ENCODE measurements around the gene KRT23. TPM values are rescaled to one million over a fixed set of nuclear protein-coding genes. Genes with fewer than 3 reads are reported as not detected.

The KRT23 gene
- total and polyA plus RNA-seq, 9 of the 15 experiments (the other 6 are each of a cell fraction or from before 2014, with no cell fraction given), result not detected

- TF ChIP-seq, protein P1, sequence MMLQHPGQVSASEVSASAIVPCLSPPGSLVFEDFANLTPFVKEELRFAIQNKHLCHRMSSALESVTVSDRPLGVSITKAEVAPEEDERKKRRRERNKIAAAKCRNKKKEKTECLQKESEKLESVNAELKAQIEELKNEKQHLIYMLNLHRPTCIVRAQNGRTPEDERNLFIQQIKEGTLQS (IDR thresholded peaks at IDR 0.05), result peak; percentile 63
- TF ChIP-seq, protein P1 (CRISPR knock-in tag; conservative IDR thresholded peaks at IDR 0.05), result no peak
- TF ChIP-seq, protein P2, sequence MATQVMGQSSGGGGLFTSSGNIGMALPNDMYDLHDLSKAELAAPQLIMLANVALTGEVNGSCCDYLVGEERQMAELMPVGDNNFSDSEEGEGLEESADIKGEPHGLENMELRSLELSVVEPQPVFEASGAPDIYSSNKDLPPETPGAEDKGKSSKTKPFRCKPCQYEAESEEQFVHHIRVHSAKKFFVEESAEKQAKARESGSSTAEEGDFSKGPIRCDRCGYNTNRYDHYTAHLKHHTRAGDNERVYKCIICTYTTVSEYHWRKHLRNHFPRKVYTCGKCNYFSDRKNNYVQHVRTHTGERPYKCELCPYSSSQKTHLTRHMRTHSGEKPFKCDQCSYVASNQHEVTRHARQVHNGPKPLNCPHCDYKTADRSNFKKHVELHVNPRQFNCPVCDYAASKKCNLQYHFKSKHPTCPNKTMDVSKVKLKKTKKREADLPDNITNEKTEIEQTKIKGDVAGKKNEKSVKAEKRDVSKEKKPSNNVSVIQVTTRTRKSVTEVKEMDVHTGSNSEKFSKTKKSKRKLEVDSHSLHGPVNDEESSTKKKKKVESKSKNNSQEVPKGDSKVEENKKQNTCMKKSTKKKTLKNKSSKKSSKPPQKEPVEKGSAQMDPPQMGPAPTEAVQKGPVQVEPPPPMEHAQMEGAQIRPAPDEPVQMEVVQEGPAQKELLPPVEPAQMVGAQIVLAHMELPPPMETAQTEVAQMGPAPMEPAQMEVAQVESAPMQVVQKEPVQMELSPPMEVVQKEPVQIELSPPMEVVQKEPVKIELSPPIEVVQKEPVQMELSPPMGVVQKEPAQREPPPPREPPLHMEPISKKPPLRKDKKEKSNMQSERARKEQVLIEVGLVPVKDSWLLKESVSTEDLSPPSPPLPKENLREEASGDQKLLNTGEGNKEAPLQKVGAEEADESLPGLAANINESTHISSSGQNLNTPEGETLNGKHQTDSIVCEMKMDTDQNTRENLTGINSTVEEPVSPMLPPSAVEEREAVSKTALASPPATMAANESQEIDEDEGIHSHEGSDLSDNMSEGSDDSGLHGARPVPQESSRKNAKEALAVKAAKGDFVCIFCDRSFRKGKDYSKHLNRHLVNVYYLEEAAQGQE (IDR thresholded peaks at IDR 0.05; ENCODE audit: borderline replicate concordance), result peak; percentile 19; the same call in 1 of the 2 replicates
- TF ChIP-seq, protein P2 (CRISPR knock-in tag; IDR thresholded peaks at IDR 0.05; ENCODE audit: low read depth), result no peak
- no peak for TF ChIP-seq U2AF1 (optimal IDR thresholded peaks at IDR 0.05; ENCODE audit: low read depth, low read length)
- DNase-seq (ENCODE audit: extremely low read depth in 1 of 4, low spot score in 3 of 4), result no peak
- H3K4me3 ChIP-seq, result no peak overlapping the region
- H3K79me2 ChIP-seq (ENCODE audit: control insufficient read depth, insufficient read depth, low read length), result no peaks in the 10 kb centered on the region
- POLR2A ChIA-PET, result no interaction called here
- no TSS peak for BruUV-seq (replicated peaks)
- H3K4me2 ChIP-seq (ENCODE audit: insufficient read depth, low read length), result no peak overlapping the region
- in situ Hi-C loops (cut with MboI) (loop anchor here (10.0 kb wide), 1 partner anchor 96 kb away; no protein-coding TSS in a partner anchor), intact Hi-C loops (cut with micrococcal nuclease) (loop anchor here (10.0 kb wide), 2 partner anchors 286 to 594 kb away; no protein-coding TSS in a partner anchor)
- H3K36me3 ChIP-seq (ENCODE audit: control insufficient read depth, insufficient read depth, low read length), result no peaks in the 10 kb centered on the region
- CTCF ChIA-PET (ENCODE audit: low intra/inter-chr PET ratio), result no interaction called here
- 0 out of 2 replicates have a peak, but pooled peaks cover 2% of the 10 kb centered on the region for H4K20me1 ChIP-seq (replicated peaks; ENCODE audit: control insufficient read depth, insufficient read depth, low read length)
- ATAC-seq, result no peak
- no peaks in the 10 kb centered on the region for H3K9me3 ChIP-seq (replicated peaks; ENCODE audit: control insufficient read depth, insufficient read depth, low read depth, low read length)
- no peak overlapping the region for H3K27ac ChIP-seq (ENCODE audit: extremely low read depth, low read depth, low read length)
- H3K9ac ChIP-seq (ENCODE audit: insufficient read depth in 1 of 2, low read depth in 2 of 2, low read length in 2 of 2), result no peak overlapping the region
- no peaks in the 10 kb centered on the region; a peak in 1 of 5 replicates for H3K4me1 ChIP-seq (replicated peaks in 1 of 2; ENCODE audit: control insufficient read depth in 2 of 2, insufficient read depth in 2 of 2, low read length in 2 of 2)
- H3K9me1 ChIP-seq (ENCODE audit: control insufficient read depth, insufficient read depth, low read length), result no peaks in the 10 kb centered on the region
- H2AFZ ChIP-seq (ENCODE audit: low read depth, low read length), result no peak overlapping the region
- no peak for FAIRE-seq
- 1% methylated on average over 5 of the region's 5 CpGs for WGBS (ENCODE audit: insufficient coverage, low coverage, missing lambda C conversion rate)
- H3K27me3 ChIP-seq (ENCODE audit: control insufficient read depth in 2 of 2, insufficient read depth in 2 of 2, low read length in 2 of 2), result peaks cover 25 to 42% of the 10 kb centered on the region in 2 experiments
Measured at GRCh38 chr17:40900809-40901356, 36.6 kb downstream of the KRT23 start.

Data from K562 (cell line).